ENCODE measurements around the gene UMAD1.

DNA sequence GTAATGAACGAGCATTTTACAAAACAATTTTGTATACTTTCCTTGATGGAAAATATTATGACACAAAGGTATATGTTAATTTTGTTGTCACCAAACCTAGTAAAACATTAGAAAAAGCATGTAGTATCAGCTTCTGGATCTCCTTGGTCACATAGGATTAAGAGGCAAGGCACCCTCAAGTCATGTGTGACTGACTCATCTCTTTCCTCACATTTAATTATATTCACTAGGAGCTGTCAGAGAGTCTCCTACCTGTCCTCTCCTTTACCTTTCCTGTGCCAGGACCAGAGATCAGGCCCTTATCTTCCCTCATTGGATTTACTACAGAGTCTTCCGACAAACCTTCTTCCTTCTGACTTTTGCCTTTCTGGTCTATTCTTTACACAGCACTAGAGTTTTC is 189.1 kb downstream of the UMAD1 start:
- TF ChIP-seq POLR2A (IDR thresholded peaks at IDR 0.05) (no peak), POLR2AphosphoS5 (IDR thresholded peaks at IDR 0.05) (no peak), EP300 (IDR thresholded peaks at IDR 0.05) (no peak)
- TF ChIP-seq, protein P1, sequence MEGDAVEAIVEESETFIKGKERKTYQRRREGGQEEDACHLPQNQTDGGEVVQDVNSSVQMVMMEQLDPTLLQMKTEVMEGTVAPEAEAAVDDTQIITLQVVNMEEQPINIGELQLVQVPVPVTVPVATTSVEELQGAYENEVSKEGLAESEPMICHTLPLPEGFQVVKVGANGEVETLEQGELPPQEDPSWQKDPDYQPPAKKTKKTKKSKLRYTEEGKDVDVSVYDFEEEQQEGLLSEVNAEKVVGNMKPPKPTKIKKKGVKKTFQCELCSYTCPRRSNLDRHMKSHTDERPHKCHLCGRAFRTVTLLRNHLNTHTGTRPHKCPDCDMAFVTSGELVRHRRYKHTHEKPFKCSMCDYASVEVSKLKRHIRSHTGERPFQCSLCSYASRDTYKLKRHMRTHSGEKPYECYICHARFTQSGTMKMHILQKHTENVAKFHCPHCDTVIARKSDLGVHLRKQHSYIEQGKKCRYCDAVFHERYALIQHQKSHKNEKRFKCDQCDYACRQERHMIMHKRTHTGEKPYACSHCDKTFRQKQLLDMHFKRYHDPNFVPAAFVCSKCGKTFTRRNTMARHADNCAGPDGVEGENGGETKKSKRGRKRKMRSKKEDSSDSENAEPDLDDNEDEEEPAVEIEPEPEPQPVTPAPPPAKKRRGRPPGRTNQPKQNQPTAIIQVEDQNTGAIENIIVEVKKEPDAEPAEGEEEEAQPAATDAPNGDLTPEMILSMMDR (IDR thresholded peaks at IDR 0.05): no peak

Data from sigmoid colon (tissue), 4 donors.